ENCODE results near the gene TIGD3. TPM values are rescaled to one million over a fixed set of nuclear protein-coding genes. Genes with fewer than 3 reads are reported as not detected.
A peak's percentile ranks its signal among the peaks of the same experiment; 100 is the strongest.

TIGD3 gene
- total RNA-seq, 1 donor from 2014 or later = not detected

- ATAC-seq (no peak), DNase-seq (ENCODE audit: low spot score) (no peak)
- intact Hi-C loops (cut with DNase I) = no loop called here
These were observed 1.9 kb downstream of the TIGD3 start for GRCh38 chr11:65356394-65356972.

GRCh38 chr11:65357856-65358356, 3.4 kb downstream of the TIGD3 start:
- ATAC-seq = no peak
- intact Hi-C loops (cut with DNase I) = no loop called here

GRCh38 chr11:65362320-65362931, 7.9 kb downstream of the TIGD3 start:
- DNase-seq (ENCODE audit: low spot score) (no peak), ATAC-seq (peak; percentile 30)
- intact Hi-C loops (cut with DNase I) = no loop called here

More at GRCh38 chr11:65357856-65358356, 3.4 kb downstream of the TIGD3 start:
- no peak for DNase-seq (ENCODE audit: low spot score)

- intact Hi-C loops (cut with DNase I) = no loop called here
- ATAC-seq = no peak
- DNase-seq (ENCODE audit: low spot score) = no peak
These were observed 8.4 kb downstream of the TIGD3 start for GRCh38 chr11:65362966-65363365.

- intact Hi-C loops (cut with DNase I) = no loop called here
- ATAC-seq (no peak), DNase-seq (ENCODE audit: low spot score) (no peak)
These were observed 9.2 kb downstream of the TIGD3 start for GRCh38 chr11:65363770-65364169.

- DNase-seq (ENCODE audit: low spot score) (no peak), ATAC-seq (peak; percentile 80)
- intact Hi-C loops (cut with DNase I) = no loop called here
These were observed 11.8 kb downstream of the TIGD3 start for GRCh38 chr11:65366340-65366773.

- intact Hi-C loops (cut with DNase I) = loop anchor here (10.0 kb wide), 3 partner anchors 94 to 224 kb away; partner anchors contain the start of gene KCNK7
- DNase-seq (ENCODE audit: low spot score) (no peak), ATAC-seq (no peak)
These were observed 16.1 kb downstream of the TIGD3 start for GRCh38 chr11:65370659-65371049.

GRCh38 chr11:65373839-65374580, 19.5 kb downstream of the TIGD3 start:
- intact Hi-C loops (cut with DNase I) = loop anchor here (10.0 kb wide), 3 partner anchors 91 to 221 kb away; partner anchors contain the start of gene KCNK7
- ATAC-seq (no peak), DNase-seq (ENCODE audit: low spot score) (no peak)

GRCh38 chr11:65375012-65375411, 20.5 kb downstream of the TIGD3 start:
- intact Hi-C loops (cut with DNase I) = loop anchor here (10.0 kb wide), 3 partner anchors 90 to 220 kb away; partner anchors contain the start of gene KCNK7
- DNase-seq (ENCODE audit: low spot score) (no peak), ATAC-seq (no peak)

- no peak for ATAC-seq
- DNase-seq (ENCODE audit: low spot score) = no peak
- intact Hi-C loops (cut with DNase I) = loop anchor here (10.0 kb wide), 3 partner anchors 89 to 219 kb away; partner anchors contain the start of gene KCNK7
These were observed 21.7 kb downstream of the TIGD3 start for GRCh38 chr11:65376138-65376713.

- DNase-seq (ENCODE audit: low spot score) (no peak), ATAC-seq (no peak)
- intact Hi-C loops (cut with DNase I) = loop anchor here (10.0 kb wide), 3 partner anchors 88 to 218 kb away; partner anchors contain the start of gene KCNK7
These were observed 22.5 kb downstream of the TIGD3 start for GRCh38 chr11:65377036-65377435.

GRCh38 chr11:65377777-65378176, 23.2 kb downstream of the TIGD3 start:
- intact Hi-C loops (cut with DNase I) = loop anchor here (10.0 kb wide), 3 partner anchors 87 to 217 kb away; partner anchors contain the start of gene KCNK7
- no peak for DNase-seq (ENCODE audit: low spot score)
- ATAC-seq = no peak

- ATAC-seq (no peak), DNase-seq (ENCODE audit: low spot score) (no peak)
- intact Hi-C loops (cut with DNase I) = loop anchor here (10.0 kb wide), 3 partner anchors 86 to 216 kb away; partner anchors contain the start of gene KCNK7
These were observed 23.8 kb downstream of the TIGD3 start for GRCh38 chr11:65378208-65378927.

- no peak for ATAC-seq
- DNase-seq (ENCODE audit: low spot score) = no peak
These were observed 24.5 kb downstream of the TIGD3 start for GRCh38 chr11:65378928-65379638.

GRCh38 chr11:65379698-65380459, 25.3 kb downstream of the TIGD3 start:
- DNase-seq (ENCODE audit: low spot score) (no peak), ATAC-seq (no peak)
- intact Hi-C loops (cut with DNase I) = loop anchor here (5.0 to 10.0 kb wide), 4 partner anchors 37 to 215 kb away; partner anchors contain the start of gene KCNK7

More at GRCh38 chr11:65378928-65379638, 24.5 kb downstream of the TIGD3 start:
- intact Hi-C loops (cut with DNase I) = loop anchor here (10.0 kb wide), 3 partner anchors 86 to 216 kb away; partner anchors contain the start of gene KCNK7

- intact Hi-C loops (cut with DNase I) = loop anchor here (5.0 kb wide), 1 partner anchor 37 kb away; no protein-coding TSS in a partner anchor
- DNase-seq (ENCODE audit: low spot score) = no peak
- no peak for ATAC-seq
These were observed 26.0 kb downstream of the TIGD3 start for GRCh38 chr11:65380460-65381119.

Measured in sciatic nerve (tissue), 2 donors.